Stimulated activated CD4-positive, alpha-beta T cell treated with anti-CD3 and anti-CD28 coated beads, Interleukin-4, amount 100 ng/mL, for 4 hours (primary cell): ENCODE data around the gene TRAPPC3L.

ENCODE experiments used
- DNase-seq, 2 experiments: peaks; one replicate each; pipeline ENCODE4 v3.0.0-alpha.2; 2020

The TRAPPC3L gene

DNA sequence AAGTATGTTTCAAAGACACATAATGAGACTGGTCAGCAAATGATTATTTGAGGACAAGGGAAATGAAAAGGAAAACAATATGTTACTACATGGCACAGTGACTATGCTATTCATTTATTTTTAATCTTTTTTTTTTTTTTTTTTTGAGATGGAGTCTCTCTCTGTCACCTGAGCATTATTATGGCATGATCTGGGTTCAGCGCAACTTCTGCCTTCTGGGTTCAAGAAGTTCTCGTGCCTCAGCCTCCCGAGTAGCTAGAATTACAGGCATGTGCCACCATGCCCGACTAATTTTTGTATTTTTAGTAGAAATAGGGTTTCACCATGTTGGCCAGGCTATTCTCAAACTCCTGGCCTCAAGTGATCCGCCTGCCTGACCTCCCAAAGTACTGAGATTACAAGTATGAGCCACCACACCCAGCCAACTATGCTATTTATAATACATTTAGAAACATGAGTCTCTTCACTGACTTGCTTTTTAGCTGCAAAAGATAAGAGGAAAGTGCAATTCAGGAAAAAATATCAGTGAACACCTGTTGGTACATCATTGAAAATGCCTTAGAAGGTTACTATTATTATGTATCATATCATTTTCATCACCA lies 11.4 kb upstream of the TRAPPC3L start:
- no peak for DNase-seq

DNA sequence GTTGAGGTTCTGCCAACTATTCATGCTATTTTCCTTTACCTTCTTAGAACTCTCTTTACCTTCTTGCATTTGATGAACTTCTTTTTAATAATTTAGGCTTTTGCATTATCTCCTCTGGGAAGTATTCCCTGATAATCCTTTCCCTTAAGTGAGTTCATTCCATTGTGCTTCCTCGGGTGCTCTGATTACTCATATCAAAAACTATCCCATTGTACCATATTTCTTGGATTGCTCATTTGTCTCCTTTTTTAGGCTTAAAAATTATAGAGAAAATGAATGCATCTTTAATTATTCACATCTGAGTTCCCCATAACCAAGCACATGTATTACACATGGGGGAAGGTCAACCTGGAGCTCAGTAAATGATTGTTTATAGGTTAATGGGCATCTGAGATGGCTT lies 10.6 kb upstream of the TRAPPC3L start:
- no peak for DNase-seq

GRCh38 chr6:116553451-116553850 lies 8.0 kb upstream of the TRAPPC3L start, which contains the start of gene CALHM4:
TSS of gene CALHM4 (plus strand) at chr6:116553751. CDS start at chr6:116553794, 43 bp downstream.
- no peak for DNase-seq

- DNase-seq: no peak
Measured at GRCh38 chr6:116550796-116551195, 5.3 kb upstream of the TRAPPC3L start.

DNA sequence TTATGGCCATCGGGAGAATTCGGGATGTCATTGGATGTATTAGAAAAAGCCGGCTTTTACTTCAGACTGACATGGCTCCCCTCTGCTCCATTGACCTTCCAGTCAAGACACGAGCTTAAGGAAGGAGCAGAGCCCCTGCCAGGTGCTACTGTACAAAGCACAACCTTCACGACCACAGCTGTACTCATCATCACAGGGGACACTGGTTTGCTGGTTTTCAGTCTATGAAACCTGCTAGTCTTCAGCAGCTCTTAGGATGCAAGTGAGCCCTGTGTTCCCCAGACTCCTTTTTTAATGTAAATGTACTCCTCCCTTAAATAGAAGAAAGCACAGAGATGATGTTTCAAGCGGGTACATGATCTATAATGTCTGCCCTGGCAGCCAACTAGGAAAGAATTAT lies 1.9 kb upstream of the TRAPPC3L start:
- no peak for DNase-seq

GRCh38 chr6:116543149-116543548 lies 2.3 kb downstream of the TRAPPC3L start:
- DNase-seq: no peak

DNA sequence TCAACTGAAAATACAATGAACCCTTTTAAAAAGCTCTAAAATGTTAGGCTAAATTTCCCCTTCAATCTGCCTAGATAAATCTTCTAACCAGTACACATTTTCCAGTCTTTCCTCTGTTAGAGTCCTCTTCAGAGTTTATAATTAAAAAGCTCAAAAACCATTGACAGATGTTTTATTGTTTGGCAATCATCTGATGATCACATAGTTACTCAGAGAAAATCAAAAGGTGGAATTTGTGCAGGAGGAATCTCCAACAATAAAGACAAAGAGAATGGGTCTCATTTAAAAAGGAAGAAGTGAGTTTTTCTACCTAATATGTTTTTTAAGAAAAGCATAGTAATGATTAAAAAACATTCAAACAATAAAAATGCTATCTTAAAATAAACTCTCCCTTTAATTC lies 3.1 kb downstream of the TRAPPC3L start:
- DNase-seq: no peak

- no peak for DNase-seq
Measured at GRCh38 chr6:116536216-116536621, 9.3 kb downstream of the TRAPPC3L start.

DNA sequence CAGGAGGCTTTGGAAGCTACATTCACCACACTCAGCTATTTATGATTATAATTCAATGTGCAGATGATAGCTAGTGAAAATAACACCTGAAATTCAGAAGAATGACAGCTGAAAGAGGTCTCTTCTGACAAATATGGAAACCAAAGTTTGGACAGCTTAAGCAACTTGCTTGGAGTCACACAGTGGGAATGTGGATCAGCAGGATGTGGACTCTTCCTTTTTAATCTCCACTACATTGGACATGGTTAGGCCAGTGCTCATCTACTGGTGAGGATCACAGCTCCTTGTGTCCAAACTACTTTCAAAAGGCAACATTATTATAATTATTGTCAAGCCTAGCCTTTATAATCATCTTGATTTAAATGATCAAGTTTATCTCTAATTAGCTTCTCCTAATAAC lies 10.4 kb downstream of the TRAPPC3L start:
- DNase-seq: no peak

- DNase-seq: no peak
Measured at GRCh38 chr6:116533233-116533957, 12.1 kb downstream of the TRAPPC3L start.

DNA sequence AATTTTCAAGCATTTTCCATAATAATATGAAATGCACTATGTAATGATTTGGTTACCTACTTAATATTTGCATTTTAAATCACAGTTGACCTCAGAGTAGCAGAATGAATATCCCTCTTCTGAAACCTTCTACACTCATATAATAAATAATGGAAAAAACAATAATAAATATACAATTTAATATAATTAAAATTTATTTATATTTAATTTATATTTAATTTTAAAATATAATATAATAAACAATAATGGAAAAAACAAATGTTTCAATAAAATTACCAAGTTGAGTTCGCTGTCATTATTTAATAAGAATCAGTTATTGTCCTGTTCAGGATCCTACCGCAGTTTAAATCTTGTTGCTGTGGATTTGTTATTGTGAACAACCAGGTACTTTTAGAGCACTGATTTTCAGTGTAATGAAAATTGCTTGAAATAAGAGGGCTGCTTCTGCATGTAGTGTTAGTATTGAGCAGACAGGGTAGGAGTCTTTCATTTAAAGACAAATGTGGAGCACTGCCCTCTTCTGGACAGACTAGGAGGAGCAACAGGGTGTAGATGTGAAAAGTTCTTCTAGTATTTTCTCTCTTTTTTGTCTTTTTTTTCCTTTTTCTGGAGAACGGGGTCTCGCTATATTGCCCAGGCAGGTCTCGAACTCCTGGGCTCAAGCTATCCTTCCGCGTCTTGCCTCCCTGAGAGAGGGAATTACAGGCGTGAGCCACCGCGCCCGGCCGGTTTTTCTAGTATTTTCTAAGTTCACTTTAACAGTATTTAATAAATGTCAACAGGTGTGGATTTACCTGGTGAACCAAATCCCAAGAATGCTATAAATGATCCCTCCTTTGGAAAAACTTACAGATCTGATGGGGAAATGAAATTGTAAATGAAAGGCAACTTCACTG lies 13.6 kb downstream of the TRAPPC3L start:
- DNase-seq: peak; percentile 34 to 44

DNA sequence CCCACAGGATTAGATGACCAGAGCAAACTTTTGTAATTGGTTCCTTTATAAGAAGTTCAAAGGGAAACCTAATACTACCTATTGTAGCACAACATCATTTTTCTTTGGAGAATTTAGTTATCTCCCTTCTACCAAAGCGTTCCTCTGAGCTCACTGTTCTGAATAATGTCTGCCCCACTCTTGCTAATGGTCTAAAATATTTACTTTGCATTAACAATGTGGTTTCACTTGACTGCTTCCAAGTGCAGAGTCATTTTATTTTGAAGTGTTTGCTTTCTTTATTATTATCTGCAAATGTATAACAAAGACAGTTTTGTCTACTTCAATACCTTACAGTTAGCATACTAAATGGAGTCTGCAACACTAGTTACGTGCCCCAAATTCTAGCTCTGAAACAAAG lies 15.0 kb downstream of the TRAPPC3L start:
- DNase-seq: no peak

DNA sequence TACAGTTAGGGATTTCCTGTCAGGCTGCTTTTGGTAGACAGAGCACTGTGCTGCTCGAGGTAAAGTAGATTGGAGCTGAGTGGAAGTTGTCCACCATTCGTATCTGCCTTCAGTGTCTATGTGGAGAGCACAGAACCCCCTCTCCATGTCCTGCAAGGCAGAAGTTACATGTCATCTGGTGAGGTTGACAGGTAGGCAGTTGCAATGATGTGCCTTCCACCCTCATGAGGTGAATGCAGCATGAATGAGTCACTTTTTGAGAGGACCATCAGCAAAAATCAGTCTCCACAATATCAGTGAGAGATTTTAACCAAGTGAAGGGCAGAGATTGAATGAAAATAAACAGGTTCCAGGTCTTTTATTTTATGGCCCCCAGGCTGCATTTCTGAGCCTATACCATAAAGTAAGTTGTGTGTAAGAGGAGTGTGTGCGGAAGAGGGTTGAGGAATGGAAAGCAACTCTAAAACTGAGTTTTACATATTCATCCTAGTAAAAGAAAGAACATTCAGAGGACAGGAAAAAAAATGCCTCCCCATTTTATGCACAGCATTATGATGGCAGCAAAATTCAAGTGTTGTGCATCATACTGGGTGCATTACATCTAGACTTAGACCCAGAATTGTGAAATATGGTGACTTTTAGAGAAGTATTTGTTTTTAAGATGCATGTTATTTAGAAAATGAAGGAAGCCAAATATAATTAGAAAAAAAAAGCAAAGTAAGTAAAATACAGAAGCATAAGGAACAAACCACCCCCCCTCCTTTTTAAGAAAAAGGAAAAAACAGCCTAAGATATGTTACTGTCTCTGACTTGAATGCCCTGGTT lies 15.8 kb downstream of the TRAPPC3L start:
- DNase-seq: no peak

DNA sequence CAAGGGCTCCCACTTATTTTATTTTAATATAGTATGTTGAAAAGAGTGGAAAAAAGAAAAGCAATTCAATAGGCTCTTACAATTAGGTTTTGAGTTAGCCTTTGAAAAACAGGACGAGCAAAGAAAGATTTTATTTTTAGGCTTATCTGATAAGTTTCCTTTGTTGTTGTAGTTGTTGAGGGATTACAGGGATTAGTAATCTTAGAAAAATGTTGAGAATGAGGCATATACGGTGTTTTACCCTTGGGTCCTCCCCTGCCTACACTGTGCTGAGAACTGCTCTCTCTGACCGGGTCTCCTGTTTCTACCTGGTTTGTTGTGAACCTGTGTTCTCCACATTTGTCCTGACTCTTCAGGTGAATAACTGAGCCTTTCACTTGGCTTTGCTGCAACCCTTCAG lies 16.7 kb downstream of the TRAPPC3L start:
- DNase-seq: no peak

- DNase-seq: no peak
Measured at GRCh38 chr6:116528133-116528532, 17.4 kb downstream of the TRAPPC3L start.

GRCh38 chr6:116524236-116524635 lies 21.2 kb downstream of the TRAPPC3L start:
- no peak for DNase-seq

GRCh38 chr6:116522896-116523295 lies 22.6 kb downstream of the TRAPPC3L start:
- no peak for DNase-seq

DNA sequence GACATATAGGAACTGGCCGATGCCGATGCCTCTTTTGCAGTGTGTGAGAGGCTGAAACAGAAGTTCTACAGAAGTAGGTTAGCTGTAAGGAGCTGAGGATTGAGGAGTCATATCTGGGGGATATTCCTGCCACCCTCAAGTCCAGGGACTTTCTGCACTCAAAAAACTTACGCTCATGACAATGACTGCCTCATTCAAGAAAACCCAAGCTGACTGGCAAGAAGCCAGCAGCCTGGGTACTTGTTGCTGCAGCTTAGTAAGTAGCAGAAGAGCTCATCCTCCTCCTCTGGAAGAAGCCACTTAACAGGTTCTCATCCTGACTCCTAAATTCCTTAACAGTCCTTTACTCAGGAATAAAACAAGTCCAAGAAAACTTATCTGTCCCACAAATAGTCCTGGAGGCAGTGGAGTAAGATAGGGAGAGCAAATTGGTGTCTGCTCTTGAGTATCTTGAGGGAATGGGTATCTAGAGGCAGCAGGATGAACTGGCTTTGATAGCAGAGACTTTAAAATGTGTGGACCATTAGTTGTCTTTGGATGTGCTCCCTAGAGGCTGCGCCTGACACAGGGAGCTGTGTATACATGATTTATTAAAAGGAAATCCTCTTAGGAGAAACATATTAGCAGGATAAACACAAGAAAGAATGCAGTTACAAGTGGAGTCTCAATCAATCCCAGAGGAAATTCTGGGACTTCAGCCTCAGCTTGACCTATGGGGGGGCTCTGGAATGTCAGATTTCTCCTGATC lies 26.7 kb downstream of the TRAPPC3L start:
- DNase-seq: no peak

- no peak for DNase-seq
Measured at GRCh38 chr6:116515141-116515540, 30.3 kb downstream of the TRAPPC3L start.

DNA sequence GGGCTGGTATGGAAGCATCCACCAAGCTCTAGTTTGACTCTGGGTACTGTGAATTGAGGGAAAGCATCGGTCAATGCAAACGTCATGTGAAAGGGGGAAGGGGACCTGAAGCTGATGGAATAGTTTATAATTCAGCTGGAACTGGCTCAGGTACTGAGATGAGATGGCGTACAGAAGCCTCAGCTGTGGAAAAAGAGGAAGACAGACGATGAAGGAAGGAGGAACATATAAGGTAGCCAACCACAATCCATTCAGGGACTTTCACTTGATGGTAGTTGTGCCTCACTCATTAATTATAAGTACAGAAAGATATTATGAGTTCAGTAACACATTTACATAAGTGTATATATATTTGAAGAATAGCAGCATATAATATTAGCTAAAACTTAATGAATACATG lies 31.4 kb downstream of the TRAPPC3L start:
- no peak for DNase-seq

- no peak for DNase-seq
Measured at GRCh38 chr6:116513224-116513875, 32.1 kb downstream of the TRAPPC3L start.
